GM21717 (cell line): ENCODE measurements around the gene HRH4.

Experiments used
- ATAC-seq: cut with Tn5 transposase; IDR thresholded peaks from one replicate; pipeline ENCODE4 v1.9.1; 2021; ENCODE audit warnings: mild to moderate bottlenecking, moderate library complexity; ENCODE audit not compliant: unreplicated experiment

Gene HRH4

DNA sequence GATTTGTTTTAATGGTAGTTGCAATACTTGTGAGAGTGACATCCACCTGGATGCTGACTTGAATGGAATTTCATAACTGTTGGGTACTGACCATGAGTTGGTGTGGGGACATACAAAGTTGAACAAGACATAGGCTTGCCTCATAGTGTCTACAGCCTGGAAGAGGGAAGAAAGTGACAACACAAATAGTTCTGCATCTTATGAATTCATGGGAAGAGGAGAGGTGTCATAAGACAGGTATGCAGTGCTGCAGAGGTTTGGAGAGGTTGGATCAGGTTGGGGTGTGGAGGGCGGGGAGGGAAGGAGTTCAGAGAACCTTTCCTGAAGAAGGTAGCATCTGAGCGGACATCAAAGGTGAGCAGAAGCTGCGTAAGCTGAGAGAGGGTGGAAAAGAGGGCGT, 44.0 kb downstream of the HRH4 start:
- no peak for ATAC-seq

DNA sequence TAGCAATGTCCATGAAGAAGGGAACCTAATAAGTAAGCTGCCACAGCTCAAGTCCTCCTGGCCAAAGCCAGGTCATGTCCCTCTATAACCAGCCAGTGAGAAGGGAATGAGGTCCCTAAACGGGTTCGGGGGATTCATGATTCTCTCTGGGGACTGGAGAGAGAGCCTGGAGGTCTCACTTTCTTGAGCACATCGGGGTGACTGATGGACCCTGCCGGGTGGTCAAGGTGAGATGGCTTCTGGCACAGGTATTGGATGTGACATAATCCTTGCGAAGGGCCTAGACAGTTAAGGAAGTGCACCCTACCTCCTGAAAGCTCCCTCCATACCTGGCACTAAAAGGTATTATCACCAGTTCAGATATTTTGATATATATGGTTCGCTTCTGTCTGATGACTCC, 45.7 kb downstream of the HRH4 start:
- no peak for ATAC-seq

DNA sequence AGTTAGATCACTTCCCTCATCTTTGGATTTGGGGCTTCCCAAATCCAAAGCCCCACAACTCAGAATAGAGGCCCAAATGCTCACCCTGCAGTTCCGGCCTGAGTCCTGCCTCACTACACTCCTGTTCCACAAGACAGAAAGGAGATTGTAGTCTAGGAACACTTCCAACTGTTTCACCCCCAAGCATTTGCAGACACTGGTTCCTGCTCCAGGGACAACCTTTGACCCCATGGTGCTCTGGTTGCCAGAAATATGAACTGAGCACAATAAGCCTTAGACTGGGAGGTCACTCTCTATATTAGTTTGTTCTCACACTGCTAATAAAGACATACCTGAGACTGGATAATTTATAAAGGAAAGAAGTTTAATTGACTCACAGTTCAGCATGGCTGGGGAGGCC, 49.0 kb downstream of the HRH4 start:
- no peak for ATAC-seq

DNA sequence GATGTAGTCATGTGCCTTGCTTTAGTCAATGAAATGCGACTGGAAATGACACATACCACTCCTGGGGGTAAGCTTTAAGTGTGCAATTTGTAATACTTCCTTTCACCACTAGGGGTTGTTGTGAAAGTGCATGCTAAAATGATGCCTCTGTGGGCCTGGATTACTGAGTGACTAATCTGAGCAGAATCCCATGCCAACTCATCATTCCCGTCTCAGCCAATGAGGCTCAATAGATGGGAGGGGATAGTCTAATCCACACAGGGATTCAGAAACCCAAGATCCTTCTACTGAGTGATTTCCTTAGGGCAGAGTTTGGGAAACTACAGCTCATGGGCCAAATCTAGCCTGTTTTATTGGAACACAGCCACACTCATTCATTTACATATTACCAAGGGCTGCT, 54.0 kb downstream of the HRH4 start:
- ATAC-seq = peak; percentile 80

DNA sequence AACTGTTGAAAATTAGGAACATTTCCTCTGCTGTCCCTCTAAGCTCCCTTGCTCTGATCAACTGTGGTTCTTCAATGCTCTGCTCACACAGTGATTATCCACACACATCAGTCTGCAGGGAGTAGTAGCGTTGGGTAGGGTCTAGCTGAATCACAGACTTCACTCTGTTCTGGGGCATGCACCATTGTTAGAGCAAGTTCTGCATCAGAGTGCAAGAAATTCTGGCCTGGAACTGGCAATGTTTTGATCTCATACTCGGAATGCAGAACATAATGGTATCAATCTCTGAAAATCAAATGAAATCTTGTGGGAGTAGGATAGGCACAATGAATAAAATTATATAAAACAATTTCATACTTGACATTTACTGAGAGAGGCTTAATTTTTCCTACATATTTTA, 55.3 kb downstream of the HRH4 start:
- no peak for ATAC-seq

DNA sequence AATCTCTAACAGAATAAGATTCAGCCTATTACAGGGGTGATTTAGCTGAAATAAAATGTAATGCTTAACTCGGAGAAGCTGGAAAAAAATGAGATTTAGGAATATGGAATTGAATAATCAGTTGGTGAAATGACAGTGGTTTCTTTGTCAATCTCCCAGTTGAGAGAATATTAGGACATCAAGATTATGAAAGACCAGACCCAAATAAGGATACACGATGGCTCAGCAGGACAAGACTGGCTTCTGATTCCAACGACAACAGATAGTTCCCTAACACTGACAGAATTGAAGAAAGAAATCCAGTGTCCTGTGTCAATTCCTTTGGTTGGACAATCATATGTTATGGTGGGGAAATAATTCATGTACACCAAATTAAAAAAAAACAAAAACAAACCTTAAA, 55.8 kb downstream of the HRH4 start:
- no peak for ATAC-seq

DNA sequence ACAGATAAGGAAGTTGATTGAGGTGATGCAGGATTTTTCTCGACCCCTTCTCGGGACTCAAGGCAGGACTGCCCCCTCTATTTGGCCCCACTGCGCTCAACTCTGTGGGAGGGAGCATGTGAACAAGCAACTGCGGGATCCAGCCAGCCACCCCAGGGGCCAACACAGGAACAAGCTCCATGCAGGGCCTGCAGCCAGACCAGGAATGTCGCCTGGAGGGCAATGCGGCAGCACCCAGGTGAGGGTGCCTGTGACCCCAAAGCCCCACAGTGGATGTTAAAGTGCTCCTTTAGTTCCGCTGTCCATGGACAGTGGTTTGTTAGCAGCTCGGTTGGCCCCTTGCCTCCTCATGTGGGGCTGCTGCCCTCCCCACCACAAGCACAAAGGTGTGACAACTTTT, 57.1 kb downstream of the HRH4 start:
- no peak for ATAC-seq

DNA sequence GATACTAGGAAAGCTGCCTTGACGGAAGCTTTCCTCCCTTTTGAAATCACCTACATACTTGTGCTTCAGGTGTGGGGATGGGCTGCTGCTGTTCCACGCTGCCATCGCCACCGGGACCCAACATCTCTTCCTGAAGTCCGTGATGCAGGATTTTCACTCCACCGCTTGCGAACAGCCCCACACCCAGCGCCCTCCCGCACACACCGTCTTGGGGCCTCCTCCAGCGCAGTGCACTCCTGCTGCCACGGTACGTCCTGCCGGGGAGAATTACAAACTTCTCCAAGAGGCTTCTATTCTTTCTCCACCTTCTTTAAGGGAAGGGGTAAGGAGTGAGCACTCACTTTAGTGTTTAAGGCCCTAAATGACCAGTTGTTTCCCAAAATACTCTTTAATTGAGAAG, 58.2 kb downstream of the HRH4 start:
- ATAC-seq = no peak
